Kidney epithelial cell (primary cell): ENCODE measurements around the gene MIPOL1. TPM values are rescaled to one million over a fixed set of nuclear protein-coding genes. Genes with fewer than 3 reads are reported as not detected.

ENCODE experiments used
- DNase-seq: peaks from one replicate; pipeline ENCODE4 v3.0.0-alpha.2; 2010; ENCODE audit warnings: low read depth
- H3K27me3 ChIP-seq: 2 replicates; pipeline ENCODE4 v1.6.0; 2011; ENCODE audit warnings: low read length; ENCODE audit not compliant: control insufficient read depth, insufficient read depth
- H3K36me3 ChIP-seq: 2 replicates; pipeline ENCODE4 v1.5.1; 2011; ENCODE audit warnings: low read length; ENCODE audit not compliant: control insufficient read depth, insufficient read depth
- H3K4me3 ChIP-seq: 2 replicates; pipeline ENCODE4 v1.5.1; 2011; ENCODE audit warnings: low read depth, mild to moderate bottlenecking, control low read depth, low read length
- total RNA-seq: library from RNA; depleted of rRNA; stranded (reverse); fragments of >200 nt; gene quantifications from 2 replicates; pipeline ENCODE4 v1.2.3, GENCODE V29; 2015
- TF ChIP-seq, protein P1 (sequence below): IDR thresholded peaks from 2 replicates; pipeline ENCODE4 v1.5.1; 2011; ENCODE audit warnings: mild to moderate bottlenecking, moderate library complexity, low read length, control low read depth, inconsistent platforms; ENCODE audit not compliant: insufficient read depth, poor library complexity, severe bottlenecking

The MIPOL1 gene
- total RNA-seq, 1 donor from 2014 or later: 7.1 TPM

DNA sequence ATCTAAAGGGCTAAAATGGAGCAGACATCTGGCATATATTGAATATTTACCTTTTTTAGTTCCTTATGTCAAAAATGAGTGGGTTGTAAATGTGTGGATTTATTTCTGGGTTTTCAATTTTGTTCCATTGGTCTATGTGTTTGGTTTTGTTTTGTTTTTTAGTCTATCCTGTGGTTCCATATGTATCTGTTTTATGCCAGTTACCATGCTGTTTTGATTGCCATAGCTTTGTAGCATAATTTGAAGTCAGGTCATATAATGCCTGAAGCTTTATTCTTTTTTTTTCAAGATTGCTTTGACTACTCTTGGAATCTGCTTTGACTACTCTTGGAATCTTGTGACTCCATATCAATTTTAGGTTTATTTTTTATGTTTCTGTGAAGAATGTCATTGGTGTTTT lies 133.2 kb downstream of the MIPOL1 start:
- Histone ChIP-seq H3K4me3 (no peak overlapping the region), H3K36me3 (no peaks in the 10 kb centered on the region), H3K27me3 (no peaks in the 10 kb centered on the region)
- TF ChIP-seq, protein P1, sequence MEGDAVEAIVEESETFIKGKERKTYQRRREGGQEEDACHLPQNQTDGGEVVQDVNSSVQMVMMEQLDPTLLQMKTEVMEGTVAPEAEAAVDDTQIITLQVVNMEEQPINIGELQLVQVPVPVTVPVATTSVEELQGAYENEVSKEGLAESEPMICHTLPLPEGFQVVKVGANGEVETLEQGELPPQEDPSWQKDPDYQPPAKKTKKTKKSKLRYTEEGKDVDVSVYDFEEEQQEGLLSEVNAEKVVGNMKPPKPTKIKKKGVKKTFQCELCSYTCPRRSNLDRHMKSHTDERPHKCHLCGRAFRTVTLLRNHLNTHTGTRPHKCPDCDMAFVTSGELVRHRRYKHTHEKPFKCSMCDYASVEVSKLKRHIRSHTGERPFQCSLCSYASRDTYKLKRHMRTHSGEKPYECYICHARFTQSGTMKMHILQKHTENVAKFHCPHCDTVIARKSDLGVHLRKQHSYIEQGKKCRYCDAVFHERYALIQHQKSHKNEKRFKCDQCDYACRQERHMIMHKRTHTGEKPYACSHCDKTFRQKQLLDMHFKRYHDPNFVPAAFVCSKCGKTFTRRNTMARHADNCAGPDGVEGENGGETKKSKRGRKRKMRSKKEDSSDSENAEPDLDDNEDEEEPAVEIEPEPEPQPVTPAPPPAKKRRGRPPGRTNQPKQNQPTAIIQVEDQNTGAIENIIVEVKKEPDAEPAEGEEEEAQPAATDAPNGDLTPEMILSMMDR: no peak
- DNase-seq: no peak

DNA sequence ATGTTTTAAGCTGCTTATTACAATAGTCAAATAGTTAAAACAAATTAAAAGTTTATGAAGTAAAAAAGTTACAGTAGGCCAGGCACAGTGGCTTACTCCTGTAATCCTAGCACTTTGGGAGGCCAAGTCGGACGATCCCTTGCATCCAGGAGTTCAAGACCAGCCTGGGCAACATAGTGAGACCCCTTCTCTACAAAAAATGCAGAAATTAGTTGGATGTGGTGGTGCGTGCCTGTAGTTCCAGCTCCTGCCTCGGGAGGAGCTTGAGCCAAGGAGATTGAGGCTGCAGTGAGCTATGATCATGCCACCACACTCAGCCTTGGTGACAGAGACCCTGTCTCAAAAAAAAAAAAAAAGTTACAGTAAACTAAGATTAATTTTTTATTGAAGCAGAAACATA lies 142.6 kb downstream of the MIPOL1 start:
- TF ChIP-seq, protein P1: no peak
- DNase-seq: no peak
- Histone ChIP-seq H3K27me3 (no peaks in the 10 kb centered on the region), H3K4me3 (no peak overlapping the region), H3K36me3 (no peaks in the 10 kb centered on the region)

DNA sequence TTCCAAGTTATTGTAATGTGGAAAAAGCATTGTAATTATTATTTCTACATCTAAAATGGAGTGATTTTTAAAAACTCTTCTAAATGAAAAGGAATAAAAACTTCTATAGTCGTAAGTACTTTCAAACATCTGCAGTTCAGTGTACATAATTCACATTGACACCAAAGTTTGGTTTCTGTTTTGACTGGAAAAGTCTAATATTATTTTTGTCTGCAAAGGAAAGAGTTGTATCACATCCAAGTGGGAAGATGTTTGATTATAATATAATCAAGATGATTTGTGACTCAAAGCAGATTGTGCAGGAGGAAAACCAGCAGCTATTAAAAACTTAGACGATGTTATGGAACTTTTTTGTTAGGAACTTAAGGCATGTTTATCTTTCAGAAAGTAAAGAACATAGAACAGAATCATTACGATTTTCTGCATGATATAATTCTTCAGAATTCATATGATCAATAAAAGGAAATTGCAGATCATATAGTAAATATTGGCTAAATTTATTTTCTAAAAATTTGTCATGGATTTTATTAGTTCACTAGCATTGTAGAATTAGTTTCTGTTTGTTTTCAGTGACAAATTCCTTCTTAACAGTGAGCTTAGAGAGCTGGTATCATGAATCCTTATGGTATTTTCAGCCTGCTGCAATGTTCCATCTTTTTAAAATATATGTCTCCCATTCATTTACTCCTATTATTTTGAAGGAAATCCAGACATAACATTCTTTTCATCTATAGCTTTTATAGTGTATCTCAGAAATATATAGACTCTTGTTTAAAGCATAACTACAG lies 145.8 kb downstream of the MIPOL1 start:
- H3K27me3 ChIP-seq: no peaks in the 10 kb centered on the region
- TF ChIP-seq, protein P1: no peak
- no peaks in the 10 kb centered on the region for H3K36me3 ChIP-seq
- DNase-seq: no peak
- no peak overlapping the region for H3K4me3 ChIP-seq

DNA sequence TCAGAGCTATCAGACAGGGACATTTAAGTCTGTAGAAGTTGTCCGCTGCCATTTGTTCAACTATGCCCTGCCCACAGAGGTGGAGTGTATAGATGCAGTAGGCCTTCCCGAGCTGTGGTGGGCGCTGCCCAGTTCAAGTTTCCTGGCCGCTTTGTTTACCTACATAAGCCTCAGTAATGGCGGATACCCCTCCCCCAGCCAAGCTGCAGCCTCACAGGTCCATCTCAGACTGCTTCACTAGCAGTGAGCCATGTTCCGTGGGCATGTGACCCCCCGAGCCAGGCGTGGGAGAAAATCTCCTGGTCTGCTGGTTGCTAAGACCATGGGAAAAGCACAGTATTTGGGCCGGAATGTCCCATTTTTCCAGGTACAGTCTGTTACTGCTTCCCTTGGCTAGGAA lies 165.9 kb downstream of the MIPOL1 start:
- no peaks in the 10 kb centered on the region for H3K27me3 ChIP-seq
- no peaks in the 10 kb centered on the region for H3K36me3 ChIP-seq
- no peak overlapping the region for H3K4me3 ChIP-seq
- TF ChIP-seq, protein P1: no peak
- no peak for DNase-seq

DNA sequence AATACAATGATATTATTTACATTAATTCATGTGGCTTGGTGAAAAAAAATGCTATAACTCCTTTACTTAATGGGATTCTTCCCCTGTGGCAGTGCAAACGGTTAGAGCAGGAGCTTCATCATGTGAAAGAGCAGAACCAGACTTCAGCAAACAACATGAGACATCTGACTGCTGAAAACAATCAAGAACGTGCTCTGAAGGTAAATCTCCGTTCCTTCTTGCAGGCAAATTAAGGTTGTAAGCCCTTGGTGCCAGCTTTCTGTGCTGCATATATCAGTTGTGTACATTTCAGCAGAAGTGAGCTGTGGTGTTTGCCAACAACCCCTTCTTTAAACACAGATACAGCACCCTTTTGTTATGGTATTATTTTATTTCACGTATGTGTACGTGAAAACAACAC lies 171.7 kb downstream of the MIPOL1 start:
- no peak for DNase-seq
- H3K4me3 ChIP-seq: no peak overlapping the region
- no peaks in the 10 kb centered on the region for H3K36me3 ChIP-seq
- TF ChIP-seq, protein P1: no peak
- no peaks in the 10 kb centered on the region for H3K27me3 ChIP-seq

DNA sequence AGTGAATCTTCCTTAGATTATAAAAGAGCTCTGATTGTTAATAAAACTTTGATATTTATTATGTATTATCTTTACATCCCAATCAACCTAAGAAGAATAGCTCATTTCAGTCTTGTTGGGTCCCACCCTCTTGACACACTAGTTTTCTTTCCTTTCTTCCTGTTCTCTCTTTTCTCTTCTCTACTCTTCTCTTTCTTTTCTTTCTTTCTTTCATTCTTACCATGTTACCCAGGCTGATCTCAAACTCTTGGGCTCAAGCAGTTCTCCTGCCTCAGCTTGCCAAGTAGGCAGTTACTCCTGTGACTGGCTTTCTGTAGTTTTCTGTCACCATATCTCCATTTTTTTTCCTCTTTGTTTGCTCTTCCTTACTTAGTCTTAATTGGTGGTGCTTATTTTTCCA lies 177.8 kb downstream of the MIPOL1 start:
- Histone ChIP-seq H3K36me3 (no peaks in the 10 kb centered on the region), H3K4me3 (no peak overlapping the region), H3K27me3 (no peaks in the 10 kb centered on the region)
- DNase-seq: no peak
- TF ChIP-seq, protein P1: no peak
